SK-N-MC (cell line): ENCODE data around the gene GGNBP2.

ENCODE experiments used
- DNase-seq: peaks from one replicate; pipeline ENCODE4 v3.0.0-alpha.2; 2011; ENCODE audit warnings: low read depth, low spot score
- H3K27ac ChIP-seq: fragments of 200-600 bp; sonication (generic); 2 replicates; pipeline ENCODE4 v1.5.1; 2016; ENCODE audit warnings: mixed run types
- H3K36me3 ChIP-seq: fragments of 200-600 bp; sonication (generic); 2 replicates; pipeline ENCODE4 v1.6.1; 2017; ENCODE audit warnings: antibody characterized with exemption, low read length, mixed read lengths; ENCODE audit not compliant: insufficient read depth
- H3K4me3 ChIP-seq: fragments of 200-600 bp; sonication (generic); 2 replicates; pipeline ENCODE4 v1.5.1; 2016
- H3K9ac ChIP-seq: fragments of 200-600 bp; sonication (generic); 2 replicates; pipeline ENCODE4 v1.8.0; 2017; ENCODE audit warnings: mixed run types, mixed read lengths; ENCODE audit not compliant: insufficient read length
- H3K9me3 ChIP-seq: fragments of 200-600 bp; sonication (generic); 2 replicates; pipeline ENCODE4 v1.6.1; 2017; ENCODE audit warnings: low read depth, mild to moderate bottlenecking, antibody characterized with exemption, low read length, moderate library complexity, mixed read lengths
- EZH2 ChIP-seq: fragments of 200-600 bp; sonication (generic); IDR thresholded peaks from one replicate; pipeline ENCODE4 v1.6.1; 2017; ENCODE audit warnings: antibody characterized with exemption
- FOXP2 ChIP-seq: optimal IDR thresholded peaks from 2 replicates; pipeline ENCODE3; 2011; ENCODE audit warnings: mild to moderate bottlenecking, moderate library complexity; ENCODE audit not compliant: insufficient read depth; ENCODE audit errors: extremely low read length, control extremely low read depth
- POLR2AphosphoS5 ChIP-seq: IDR thresholded peaks from 2 replicates; pipeline ENCODE4 v1.6.1; 2012; ENCODE audit warnings: mild to moderate bottlenecking, low read depth, low read length, borderline replicate concordance

The GGNBP2 gene, protein sequence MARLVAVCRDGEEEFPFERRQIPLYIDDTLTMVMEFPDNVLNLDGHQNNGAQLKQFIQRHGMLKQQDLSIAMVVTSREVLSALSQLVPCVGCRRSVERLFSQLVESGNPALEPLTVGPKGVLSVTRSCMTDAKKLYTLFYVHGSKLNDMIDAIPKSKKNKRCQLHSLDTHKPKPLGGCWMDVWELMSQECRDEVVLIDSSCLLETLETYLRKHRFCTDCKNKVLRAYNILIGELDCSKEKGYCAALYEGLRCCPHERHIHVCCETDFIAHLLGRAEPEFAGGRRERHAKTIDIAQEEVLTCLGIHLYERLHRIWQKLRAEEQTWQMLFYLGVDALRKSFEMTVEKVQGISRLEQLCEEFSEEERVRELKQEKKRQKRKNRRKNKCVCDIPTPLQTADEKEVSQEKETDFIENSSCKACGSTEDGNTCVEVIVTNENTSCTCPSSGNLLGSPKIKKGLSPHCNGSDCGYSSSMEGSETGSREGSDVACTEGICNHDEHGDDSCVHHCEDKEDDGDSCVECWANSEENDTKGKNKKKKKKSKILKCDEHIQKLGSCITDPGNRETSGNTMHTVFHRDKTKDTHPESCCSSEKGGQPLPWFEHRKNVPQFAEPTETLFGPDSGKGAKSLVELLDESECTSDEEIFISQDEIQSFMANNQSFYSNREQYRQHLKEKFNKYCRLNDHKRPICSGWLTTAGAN

DNA sequence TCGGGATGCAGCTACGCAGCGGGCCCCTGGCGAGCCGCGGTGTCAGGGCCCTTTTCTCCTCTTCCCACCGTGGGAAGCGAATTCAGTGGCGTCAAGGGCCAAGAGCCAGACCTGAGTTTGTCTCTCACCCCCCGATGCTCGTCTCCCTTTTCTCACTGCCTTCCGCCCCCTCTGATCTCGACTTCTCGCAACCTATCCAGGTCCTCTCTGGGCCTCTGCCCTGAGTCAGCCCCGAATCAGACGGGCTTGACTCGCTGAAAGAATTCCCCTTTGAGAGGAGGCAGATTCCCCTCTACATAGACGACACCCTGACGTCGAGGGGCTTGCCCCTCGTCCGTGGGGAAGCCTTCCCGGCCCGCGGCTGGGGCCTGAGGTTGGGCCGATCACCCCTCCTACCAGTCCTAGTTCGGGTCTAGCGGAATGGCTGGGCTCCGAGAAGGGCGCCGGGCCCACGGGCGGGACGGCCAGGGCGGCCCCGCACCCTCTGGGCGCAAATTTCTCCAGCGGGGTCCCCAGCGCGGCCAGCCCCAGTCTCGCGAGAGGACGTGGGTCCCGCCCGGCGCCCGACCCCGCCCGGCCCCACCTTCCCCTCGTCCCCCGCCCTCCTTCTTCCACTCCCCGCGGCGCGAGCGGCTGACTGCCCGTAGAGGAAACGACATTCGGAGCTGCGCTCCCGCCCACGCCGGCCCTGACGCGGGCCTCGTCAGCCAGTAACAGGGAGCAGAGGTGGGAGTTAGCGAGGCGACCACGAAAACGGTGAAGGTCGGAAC is at the start of gene GGNBP2:
Gene GGNBP2, plus strand, starts transcription at position 613 of the 770 bp plus-strand sequence. CDS start 806 bp downstream, outside the sequence.
- H3K4me3 ChIP-seq = peak within 1 kb of the TSS; percentile 91
- no peak for DNase-seq
- peak within 1 kb of the TSS; percentile 98 for H3K9ac ChIP-seq
- H3K9me3 ChIP-seq = no peaks in the 10 kb centered on the region
- peak within 1 kb of the TSS; percentile 93 for H3K27ac ChIP-seq
- TF ChIP-seq FOXP2 (no peak), POLR2AphosphoS5 (peak; percentile 81), EZH2 (no peak)
- peaks cover 29% of the 10 kb centered on the region for H3K36me3 ChIP-seq

DNA sequence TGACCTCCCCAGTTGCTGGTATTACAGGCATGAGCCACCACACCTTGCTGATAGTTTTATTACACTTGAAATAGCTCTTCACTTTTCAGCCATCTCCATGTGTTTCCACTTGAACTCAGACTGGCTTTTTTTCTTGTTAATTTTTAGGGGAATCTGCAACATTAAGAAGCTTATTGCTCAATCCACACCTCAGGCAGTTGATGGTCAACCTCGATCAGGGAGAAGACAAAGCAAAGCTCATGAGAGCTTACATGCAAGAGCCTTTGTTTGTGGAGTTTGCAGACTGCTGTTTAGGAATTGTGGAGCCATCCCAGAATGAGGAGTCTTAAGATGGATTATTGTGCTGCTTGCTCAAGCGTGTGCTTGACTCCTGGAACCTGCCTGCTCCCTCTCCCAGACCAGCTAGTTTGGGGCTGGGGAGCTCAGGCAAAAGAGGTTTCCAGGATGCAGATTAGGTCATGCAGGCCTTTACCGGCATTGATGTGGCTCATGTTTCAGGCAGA is 49.6 kb upstream of the GGNBP2 start:
- Histone ChIP-seq H3K9me3 (no peaks in the 10 kb centered on the region), H3K9ac (no peak overlapping the region), H3K36me3 (peaks cover 70% of the 10 kb centered on the region), H3K4me3 (no peak overlapping the region), H3K27ac (peak overlapping the region; percentile 21; the same call in 1 of the 2 replicates)
- TF ChIP-seq EZH2 (no peak), POLR2AphosphoS5 (no peak), FOXP2 (no peak)
- no peak for DNase-seq

DNA sequence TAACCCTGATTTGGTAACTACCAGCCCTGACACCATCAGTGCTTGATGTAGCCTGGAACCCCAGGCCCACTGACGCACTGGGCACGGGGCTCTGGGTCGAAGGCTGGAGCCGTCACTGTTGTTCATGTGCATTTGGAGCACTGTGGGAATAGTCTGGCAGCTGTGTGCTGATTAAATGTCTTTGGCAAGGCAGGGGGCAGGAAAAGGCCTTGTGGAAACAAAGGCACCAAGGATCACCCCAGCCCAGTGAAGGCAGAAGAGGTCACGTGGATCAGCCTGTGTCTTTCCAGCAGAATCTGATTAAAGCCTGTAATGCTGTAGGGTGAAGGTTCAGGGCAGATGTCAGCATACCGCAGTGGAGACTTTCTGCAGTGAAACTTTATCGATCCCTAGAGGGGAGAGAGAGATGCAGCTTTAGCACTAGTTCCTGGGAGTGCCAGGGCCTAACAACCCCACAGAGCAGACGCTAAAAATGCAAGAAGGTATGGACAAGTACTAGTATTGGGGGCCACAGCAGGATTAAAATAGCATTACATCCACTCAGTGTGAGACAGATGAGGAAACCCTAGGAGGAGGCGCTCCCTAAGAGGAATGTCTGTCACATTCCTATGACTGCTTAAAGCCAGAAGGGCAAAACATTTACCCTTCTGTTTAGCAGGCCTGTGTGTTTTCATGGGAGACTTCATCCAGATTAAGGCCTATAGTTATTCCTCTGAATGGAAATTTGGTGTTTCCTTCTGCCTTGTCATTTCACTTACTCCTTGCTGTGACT is 48.5 kb upstream of the GGNBP2 start:
- no peak overlapping the region for H3K27ac ChIP-seq
- H3K9me3 ChIP-seq = no peaks in the 10 kb centered on the region
- DNase-seq = no peak
- no peak overlapping the region for H3K9ac ChIP-seq
- TF ChIP-seq POLR2AphosphoS5 = no peak
- TF ChIP-seq FOXP2 = no peak
- TF ChIP-seq EZH2 = no peak
- H3K36me3 ChIP-seq = peaks cover 78% of the 10 kb centered on the region
- no peak overlapping the region for H3K4me3 ChIP-seq

GRCh38 chr17:36498155-36498554 is 46.6 kb upstream of the GGNBP2 start:
- DNase-seq = no peak
- H3K27ac ChIP-seq = no peak overlapping the region
- no peaks in the 10 kb centered on the region for H3K9me3 ChIP-seq
- H3K4me3 ChIP-seq = no peak overlapping the region
- H3K36me3 ChIP-seq = peaks cover 76% of the 10 kb centered on the region
- TF ChIP-seq EZH2 = no peak
- TF ChIP-seq FOXP2 = no peak
- TF ChIP-seq POLR2AphosphoS5 = no peak
- H3K9ac ChIP-seq = no peak overlapping the region

- Histone ChIP-seq H3K9me3 (no peaks in the 10 kb centered on the region), H3K4me3 (no peak overlapping the region), H3K27ac (no peak overlapping the region), H3K9ac (no peak overlapping the region), H3K36me3 (peaks cover 76% of the 10 kb centered on the region)
- DNase-seq = no peak
- TF ChIP-seq EZH2 (no peak), FOXP2 (no peak)
Measured at GRCh38 chr17:36498560-36499300, 46.0 kb upstream of the GGNBP2 start.

- Histone ChIP-seq H3K9me3 (no peaks in the 10 kb centered on the region), H3K36me3 (peaks cover 75% of the 10 kb centered on the region), H3K9ac (no peak overlapping the region), H3K4me3 (no peak overlapping the region), H3K27ac (no peak overlapping the region)
- TF ChIP-seq EZH2 (no peak), FOXP2 (no peak), POLR2AphosphoS5 (no peak)
- no peak for DNase-seq
Measured at GRCh38 chr17:36500745-36501225, 43.9 kb upstream of the GGNBP2 start.

DNA sequence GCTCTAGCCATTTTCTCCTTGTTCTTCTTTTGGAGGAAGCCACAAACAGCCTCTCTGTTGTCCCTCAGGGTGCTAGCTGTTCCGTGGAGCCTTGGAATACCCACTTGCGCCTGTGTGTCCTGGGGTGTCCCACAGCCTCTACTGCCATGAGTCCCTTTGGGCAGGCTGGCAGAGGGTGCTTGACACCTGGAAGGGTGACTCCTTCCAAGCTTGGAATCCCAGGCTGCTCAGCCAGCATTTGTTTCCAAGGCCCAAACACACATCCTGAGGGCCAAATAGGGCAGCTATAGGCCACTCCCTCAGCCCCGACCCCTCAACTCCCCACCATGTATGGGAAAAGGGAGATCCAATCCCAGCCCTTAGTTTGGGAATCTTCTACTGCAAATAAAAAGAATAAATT is 43.4 kb upstream of the GGNBP2 start:
- Histone ChIP-seq H3K36me3 (peaks cover 75% of the 10 kb centered on the region), H3K9me3 (no peaks in the 10 kb centered on the region), H3K27ac (no peak overlapping the region), H3K4me3 (no peak overlapping the region), H3K9ac (no peak overlapping the region)
- TF ChIP-seq FOXP2 (no peak), EZH2 (no peak), POLR2AphosphoS5 (no peak)
- no peak for DNase-seq
